Neural cell (in vitro differentiated cells): ENCODE measurements around the gene SEPTIN1. TPM values are rescaled to one million over a fixed set of nuclear protein-coding genes. Genes with fewer than 3 reads are reported as not detected.

Experiments used
- H2AFZ ChIP-seq: fragments of 200-600, 300-800 bp; sonication (generic), shearing (Covaris generic); 2 replicates; pipeline ENCODE4 v1.6.0; 2014; ENCODE audit warnings: low read depth, mild to moderate bottlenecking, antibody characterized with exemption, low read length, moderate library complexity
- H3F3A ChIP-seq: fragments of 200-600 bp; shearing (Covaris generic); 2 replicates; pipeline ENCODE4 v1.6.1; 2016; ENCODE audit warnings: mild to moderate bottlenecking, moderate library complexity, mixed read lengths, antibody characterized with exemption, low read length; ENCODE audit not compliant: insufficient read depth, poor library complexity, severe bottlenecking
- H3K27ac ChIP-seq: fragments of 200-600, 300-800 bp; sonication (generic), shearing (Covaris generic); 2 replicates; pipeline ENCODE4 v1.5.1; 2014; ENCODE audit warnings: mild to moderate bottlenecking, low read length, moderate library complexity
- H3K27me3 ChIP-seq: fragments of 300-800, 200-600 bp; sonication (generic), shearing (Covaris generic); 2 replicates; pipeline ENCODE4 v1.6.0; 2014; ENCODE audit warnings: mild to moderate bottlenecking, low read depth, low read length, moderate library complexity; ENCODE audit not compliant: insufficient read depth
- H3K36me3 ChIP-seq: fragments of 300-800, 200-600 bp; sonication (generic), shearing (Covaris generic); 2 replicates; pipeline ENCODE4 v1.5.1; 2014; ENCODE audit warnings: mild to moderate bottlenecking, antibody characterized with exemption, low read length, moderate library complexity; ENCODE audit not compliant: insufficient read depth
- H3K4me2 ChIP-seq: fragments of 300-800, 200-600 bp; sonication (generic), shearing (Covaris generic); 2 replicates; pipeline ENCODE4 v1.6.0; 2014; ENCODE audit warnings: mild to moderate bottlenecking, low read length
- H3K4me3 ChIP-seq: fragments of 300-800, 200-600 bp; sonication (generic), shearing (Covaris generic); 2 replicates; pipeline ENCODE4 v1.5.1; 2014; ENCODE audit warnings: mild to moderate bottlenecking, low read length, moderate library complexity
- H3K79me2 ChIP-seq: fragments of 200-600 bp; shearing (Covaris generic); replicated peaks from 2 replicates; pipeline ENCODE4 v1.6.0; 2014; ENCODE audit warnings: mild to moderate bottlenecking, low read length, moderate library complexity; ENCODE audit not compliant: insufficient read depth
- H3K9ac ChIP-seq: fragments of 300-800, 200-600 bp; sonication (generic), shearing (Covaris generic); 2 replicates; pipeline ENCODE4 v1.6.1; 2016; ENCODE audit warnings: mild to moderate bottlenecking, low read length, mixed read lengths
- H3K9me2 ChIP-seq: fragments of 200-600 bp; shearing (Covaris generic); 2 replicates; pipeline ENCODE4 v1.6.1; 2016; ENCODE audit warnings: mild to moderate bottlenecking, low read length, mixed read lengths; ENCODE audit not compliant: insufficient read depth
- H3K9me3 ChIP-seq: fragments of 200-600, 300-800 bp; sonication (generic), shearing (Covaris generic); 2 replicates; pipeline ENCODE4 v1.6.1; 2016; ENCODE audit warnings: mild to moderate bottlenecking, mixed run types, low read length, moderate library complexity, mixed read lengths
- H4K20me1 ChIP-seq: fragments of 200-600 bp; shearing (Covaris generic); 2 replicates; pipeline ENCODE4 v1.6.1; 2016; ENCODE audit warnings: mild to moderate bottlenecking, mixed run types; ENCODE audit not compliant: insufficient read depth
- CTCF ChIP-seq: fragments of 450-650 bp; IDR thresholded peaks from 2 replicates; pipeline ENCODE4 v1.5.1; 2014; ENCODE audit warnings: antibody characterized with exemption, mild to moderate bottlenecking, moderate library complexity; ENCODE audit not compliant: poor library complexity, severe bottlenecking
- EP300 ChIP-seq: fragments of 450-650 bp; conservative IDR thresholded peaks from 2 replicates; pipeline ENCODE4 v1.6.1; 2014; ENCODE audit warnings: antibody characterized with exemption, mild to moderate bottlenecking, moderate library complexity; ENCODE audit not compliant: poor library complexity, severe bottlenecking
- EZH2 ChIP-seq: fragments of 200-600, 300-800 bp; shearing (Covaris generic), sonication (generic); IDR thresholded peaks from 2 replicates; pipeline ENCODE4 v1.6.1; 2014; ENCODE audit warnings: antibody characterized with exemption, low read length, borderline replicate concordance, mild to moderate bottlenecking; ENCODE audit not compliant: insufficient read depth, poor library complexity, severe bottlenecking
- MXI1 ChIP-seq: fragments of 450-650 bp; conservative IDR thresholded peaks from 2 replicates; pipeline ENCODE4 v1.6.1; 2014; ENCODE audit warnings: antibody characterized with exemption, mild to moderate bottlenecking; ENCODE audit not compliant: poor library complexity, severe bottlenecking
- POLR2AphosphoS5 ChIP-seq: IDR thresholded peaks from 2 replicates; pipeline ENCODE4 v1.6.1; 2012
- RAD21 ChIP-seq: fragments of 450-650 bp; conservative IDR thresholded peaks from 2 replicates; pipeline ENCODE4 v1.6.1; 2014; ENCODE audit warnings: antibody characterized with exemption, mild to moderate bottlenecking, moderate library complexity
- REST ChIP-seq: IDR thresholded peaks from 2 replicates; pipeline ENCODE4 v1.6.1; 2012; ENCODE audit warnings: borderline replicate concordance
- SMC3 ChIP-seq: fragments of 450-650 bp; conservative IDR thresholded peaks from 2 replicates; pipeline ENCODE4 v1.6.1; 2014; ENCODE audit warnings: antibody characterized with exemption, mild to moderate bottlenecking, moderate library complexity; ENCODE audit not compliant: poor library complexity
- TAF1 ChIP-seq: IDR thresholded peaks from 2 replicates; pipeline ENCODE4 v1.6.1; 2012; ENCODE audit warnings: low read depth
- polyA plus RNA-seq: library from polyadenylated mRNA; depleted of rRNA; stranded (reverse); fragments of >200 nt; gene quantifications from 2 replicates; pipeline ENCODE4 v1.2.3, GENCODE V29; 2014

SEPTIN1 gene
- polyA plus RNA-seq, 1 donor from 2014 or later = 0.38 TPM

GRCh38 chr16:30409125-30410060 is 27.0 kb upstream of the SEPTIN1 start:
- Histone ChIP-seq H3K36me3 (no peaks in the 10 kb centered on the region), H4K20me1 (no peaks in the 10 kb centered on the region), H3F3A (no peaks in the 10 kb centered on the region), H2AFZ (no peak overlapping the region), H3K9me3 (no peaks in the 10 kb centered on the region), H3K4me2 (no peak overlapping the region), H3K4me3 (no peak overlapping the region), H3K9me2 (no peaks in the 10 kb centered on the region), H3K79me2 (peaks cover 5% of the 10 kb centered on the region), H3K27me3 (no peaks in the 10 kb centered on the region), H3K9ac (no peak overlapping the region), H3K27ac (no peak overlapping the region)
- no peak for TF ChIP-seq TAF1
- no peak for TF ChIP-seq EP300
- no peak for TF ChIP-seq REST
- TF ChIP-seq CTCF = peak; percentile 92
- TF ChIP-seq MXI1 = peak; percentile 32
- peak; percentile 81 for TF ChIP-seq SMC3
- TF ChIP-seq EZH2 = no peak
- TF ChIP-seq POLR2AphosphoS5 = no peak
- peak; percentile 87 for TF ChIP-seq RAD21

GRCh38 chr16:30407804-30408534 is 25.6 kb upstream of the SEPTIN1 start:
- Histone ChIP-seq H3K27me3 (no peaks in the 10 kb centered on the region), H3K36me3 (no peaks in the 10 kb centered on the region), H3K4me2 (no peak overlapping the region), H3K79me2 (peaks cover 5% of the 10 kb centered on the region), H3K9me2 (no peaks in the 10 kb centered on the region), H3F3A (no peaks in the 10 kb centered on the region), H3K9ac (peak overlapping the region; percentile 68), H4K20me1 (no peaks in the 10 kb centered on the region), H3K9me3 (no peaks in the 10 kb centered on the region), H3K27ac (no peak overlapping the region), H2AFZ (no peak overlapping the region), H3K4me3 (peak overlapping the region; percentile 71)
- TF ChIP-seq POLR2AphosphoS5 (no peak), EP300 (no peak), SMC3 (no peak), RAD21 (no peak), CTCF (no peak), EZH2 (no peak), MXI1 (no peak), REST (no peak), TAF1 (no peak)
